GM21825 (cell line): ENCODE results near the gene ADGRV1.
"Not testable (repeated sequence)": the region's sequence is repeated elsewhere in the genome, so short reads cannot be mapped to it uniquely, and the experiment has no call there.

Source experiments
- ATAC-seq: cut with Tn5 transposase; IDR thresholded peaks from one replicate; pipeline ENCODE4 v1.9.1; 2021; ENCODE audit warnings: mild to moderate bottlenecking, moderate library complexity; ENCODE audit not compliant: unreplicated experiment

ADGRV1 gene

GRCh38 chr5:90586469-90586868, 27.9 kb downstream of the ADGRV1 start:
- ATAC-seq: no peak

- ATAC-seq: no peak
These were observed 31.6 kb downstream of the ADGRV1 start for GRCh38 chr5:90590170-90590569.

GRCh38 chr5:90593083-90593482, 34.5 kb downstream of the ADGRV1 start:
- not testable (repeated sequence) for ATAC-seq

- not testable (repeated sequence) for ATAC-seq
These were observed 37.2 kb downstream of the ADGRV1 start for GRCh38 chr5:90595766-90596165.

GRCh38 chr5:90598293-90598692, 39.7 kb downstream of the ADGRV1 start:
- ATAC-seq: no peak

GRCh38 chr5:90600307-90600706, 41.7 kb downstream of the ADGRV1 start:
- not testable (repeated sequence) for ATAC-seq

GRCh38 chr5:90601468-90601867, 42.9 kb downstream of the ADGRV1 start:
- no peak for ATAC-seq

- peak; percentile 47 for ATAC-seq
These were observed 44.1 kb downstream of the ADGRV1 start for GRCh38 chr5:90602681-90603080.

- ATAC-seq: no peak
These were observed 47.9 kb downstream of the ADGRV1 start for GRCh38 chr5:90606539-90606938.

- ATAC-seq: peak; percentile 94
These were observed 54.3 kb downstream of the ADGRV1 start for GRCh38 chr5:90612919-90613318.

- peak; percentile 12 for ATAC-seq
These were observed 54.9 kb downstream of the ADGRV1 start for GRCh38 chr5:90613459-90613858.

- no peak for ATAC-seq
These were observed 55.4 kb downstream of the ADGRV1 start for GRCh38 chr5:90613918-90614504.

GRCh38 chr5:90615355-90615754, 56.8 kb downstream of the ADGRV1 start:
- no peak for ATAC-seq

- ATAC-seq: no peak
These were observed 59.5 kb downstream of the ADGRV1 start for GRCh38 chr5:90618071-90618470.

- not testable (repeated sequence) for ATAC-seq
These were observed 61.2 kb downstream of the ADGRV1 start for GRCh38 chr5:90619762-90620161.

- ATAC-seq: no peak
These were observed 63.3 kb downstream of the ADGRV1 start for GRCh38 chr5:90621848-90622247.

GRCh38 chr5:90626493-90626892, 67.9 kb downstream of the ADGRV1 start:
- no peak for ATAC-seq

GRCh38 chr5:90628492-90628891, 69.9 kb downstream of the ADGRV1 start:
- no peak for ATAC-seq

- ATAC-seq: no peak
These were observed 74.2 kb downstream of the ADGRV1 start for GRCh38 chr5:90632791-90633190.

- no peak for ATAC-seq
These were observed 78.4 kb downstream of the ADGRV1 start for GRCh38 chr5:90636948-90637347.

- no peak for ATAC-seq
These were observed 79.1 kb downstream of the ADGRV1 start for GRCh38 chr5:90637731-90638130.

- no peak for ATAC-seq
These were observed 80.3 kb downstream of the ADGRV1 start for GRCh38 chr5:90638878-90639277.

GRCh38 chr5:90640484-90641059, 82.0 kb downstream of the ADGRV1 start:
- ATAC-seq: peak; percentile 45
